Ovary (tissue), 9 donors: ENCODE measurements around the gene RILPL2. TPM values are rescaled to one million over a fixed set of nuclear protein-coding genes. Genes with fewer than 3 reads are reported as not detected.
"Not testable (repeated sequence)": the region's sequence is repeated elsewhere in the genome, so short reads cannot be mapped to it uniquely, and the experiment has no call there.

Source experiments
- DNase-seq, 5 donors: peaks; one replicate each; pipeline ENCODE4 v3.0.0-alpha.2; 2019 to 2020
- H3K27ac ChIP-seq, 2 donors: fragments of 200-600 bp; one replicate each; pipeline versions ENCODE4 v1.5.1 to v1.8.0; 2019 to 2022
- H3K27me3 ChIP-seq: fragments of 200-600 bp; one replicate; pipeline ENCODE4 v1.8.0; 2022
- H3K36me3 ChIP-seq: fragments of 200-600 bp; sonication (generic); one replicate; pipeline ENCODE4 v1.5.1; 2019
- H3K4me1 ChIP-seq: one replicate; pipeline ENCODE4 v1.8.1; 2013; ENCODE audit warnings: mild to moderate bottlenecking, moderate library complexity; ENCODE audit not compliant: insufficient read depth
- H3K4me3 ChIP-seq: fragments of 200-600 bp; sonication (generic); one replicate; pipeline ENCODE4 v1.5.1; 2017
- H3K9me3 ChIP-seq, 2 donors: fragments of 200-600 bp in 1 of 2; sonication (generic) in 1 of 2; one replicate each; pipeline versions ENCODE4 v1.5.1 to v1.8.1; 2013 to 2019; ENCODE audit warnings: mild to moderate bottlenecking in 1 of 2, moderate library complexity in 1 of 2
- CTCF ChIP-seq, 3 donors: fragments of 450-650 bp in 2 of 3; fragments of 200-600 bp in 1 of 3; IDR thresholded peaks; one replicate each; pipeline versions ENCODE4 v1.5.1 to v1.8.0; 2016 to 2022; ENCODE audit warnings: antibody characterized with exemption in 3 of 3, mild to moderate bottlenecking in 1 of 3
- EP300 ChIP-seq: sonication (generic); formaldehyde crosslinking; IDR thresholded peaks from one replicate; pipeline ENCODE4 v1.6.1; 2017; ENCODE audit warnings: antibody characterized with exemption
- POLR2A ChIP-seq: fragments of 450-650 bp; IDR thresholded peaks from one replicate; pipeline ENCODE4 v1.6.1; 2017; ENCODE audit warnings: antibody characterized with exemption, mild to moderate bottlenecking, moderate library complexity
- WGBS, 3 donors: extraction: QIAGEN DNeasy Blood & Tissue Kit in 1 of 3; methylation state at CpG; one replicate each; pipeline versions ENCODE4 v1.1.5 to v1.1.7; 2013 to 2017; 5-methylcytosine and 5-hydroxymethylcytosine counted together
- intact Hi-C, 4 donors: fragments of 100-400 bp; cut with DNase I; formaldehyde crosslinking; loops; one replicate each; pipeline versions ENCODE4 v1.11.0 to v1.15.1; 2022 to 2023
- polyA plus RNA-seq, 2 donors: library from polyadenylated mRNA; stranded (reverse); fragments of 200-250 nt in 1 of 2; fragments of 350-450 nt in 1 of 2; fragmentation: Illumina TruSeq in 1 of 2; extraction: RNeasy Lipid Tissue Mini Kit (QIAGEN cat#74804) in 1 of 2; gene quantifications; one replicate each; pipeline ENCODE4 v1.2.3, GENCODE V29; 2013 to 2014
- total RNA-seq, 7 donors: library from RNA; depleted of rRNA in 2 of 7; stranded (reverse); fragments of >200 nt in 2 of 7; fragmentation: NEBNext Ultra II Directional in 3 of 7; extraction: Animal tissue kit (Norgen Biotek cat#: 25700) in 3 of 7; gene quantifications; one replicate each; pipeline versions ENCODE4 v1.1.0 to v1.2.4, GENCODE V29; 2016 to 2023
- donor health status: DM: no; HTN: no; CAD: no; lungs with moderate emphysema.
- donor health status: DM: no; HTN: no; CAD: no.
- donor health status: Bipolar disorder and iron deficiency.
- donor health status: DM: yes; HTN: yes; CAD: no.
- donor health status: DM: no; HTN: no; CAD: no.
- donor health status: DM: yes; HTN: yes; CAD: no.

Gene RILPL2
- total and polyA plus RNA-seq, 9 donors, result 4.6 to 8.7 (median 5.8) TPM

- 0 to 18% (median 8%) methylated on average over 1 of the region's 1 CpG for WGBS, 3 donors
- Histone ChIP-seq H3K4me1 (peaks cover 14% of the 10 kb centered on the region), H3K9me3 (no peaks in the 10 kb centered on the region), H3K27ac (no peak overlapping the region), H3K36me3 (no peaks in the 10 kb centered on the region), H3K27me3 (no peaks in the 10 kb centered on the region), H3K4me3 (peak overlapping the region; percentile 76)
- TF ChIP-seq CTCF (IDR thresholded peaks at IDR 0.05), result no peak
- no peak for TF ChIP-seq EP300
- no peak for TF ChIP-seq POLR2A
- no peak for DNase-seq
- intact Hi-C loops, result no loop called here
Measured at GRCh38 chr12:123384994-123385376, 51.5 kb downstream of the RILPL2 start.

GRCh38 chr12:123384318-123384993 lies 52.0 kb downstream of the RILPL2 start:
- intact Hi-C loops, result no loop called here

GRCh38 chr12:123382684-123383083 lies 53.8 kb downstream of the RILPL2 start:
- intact Hi-C loops, result no loop called here
- no peak for DNase-seq
- Histone ChIP-seq H3K27me3 (no peaks in the 10 kb centered on the region), H3K4me1 (peaks cover 8% of the 10 kb centered on the region), H3K27ac (no peak overlapping the region), H3K4me3 (no peak overlapping the region), H3K36me3 (no peaks in the 10 kb centered on the region), H3K9me3 (no peaks in the 10 kb centered on the region)
- WGBS, 3 donors, result 92 to 98% (median 92%) methylated on average over 14 of the region's 14 CpGs
- TF ChIP-seq EP300 (no peak), CTCF (IDR thresholded peaks at IDR 0.05) (no peak), POLR2A (no peak)

More at GRCh38 chr12:123384318-123384993, 52.0 kb downstream of the RILPL2 start:
- peak overlapping the region; percentile 76 for H3K4me3 ChIP-seq
- no peaks in the 10 kb centered on the region for H3K36me3 ChIP-seq
- H3K9me3 ChIP-seq, result no peaks in the 10 kb centered on the region
- no peak for TF ChIP-seq EP300
- no peak for TF ChIP-seq CTCF (IDR thresholded peaks at IDR 0.05)
- TF ChIP-seq POLR2A, result no peak
- peaks cover 14% of the 10 kb centered on the region for H3K4me1 ChIP-seq
- DNase-seq, result peak in 2 of 5 donors; percentile 45 to 52
- H3K27me3 ChIP-seq, result no peaks in the 10 kb centered on the region
- H3K27ac ChIP-seq, result no peak overlapping the region
- WGBS, 3 donors, result 1 to 2% (median 1%) methylated on average over 39 to 41 of the region's 41 CpGs

GRCh38 chr12:123379391-123379790 lies 57.1 kb downstream of the RILPL2 start:
- intact Hi-C loops, result no loop called here
- TF ChIP-seq CTCF (IDR thresholded peaks at IDR 0.05) (no peak), EP300 (no peak), POLR2A (no peak)
- Histone ChIP-seq H3K9me3 (no peaks in the 10 kb centered on the region), H3K4me1 (peaks cover 2% of the 10 kb centered on the region), H3K4me3 (no peak overlapping the region), H3K27me3 (no peaks in the 10 kb centered on the region), H3K27ac (no peak overlapping the region), H3K36me3 (no peaks in the 10 kb centered on the region)
- DNase-seq, result no peak
- 78 to 87% (median 80%) methylated on average over 5 of the region's 5 CpGs for WGBS, 3 donors

- WGBS, 3 donors, result 62 to 67% (median 64%) methylated on average over 5 of the region's 5 CpGs
- H3K27me3 ChIP-seq, H3K27ac ChIP-seq, H3K9me3 ChIP-seq, H3K4me3 ChIP-seq, H3K4me1 ChIP-seq, intact Hi-C loops, DNase-seq, H3K36me3 ChIP-seq: not testable (repeated sequence)
Measured at GRCh38 chr12:123372415-123372814, 64.1 kb downstream of the RILPL2 start.

GRCh38 chr12:123371667-123372368 lies 64.7 kb downstream of the RILPL2 start:
- H3K4me3 ChIP-seq, H3K4me1 ChIP-seq, H3K9me3 ChIP-seq, H3K27me3 ChIP-seq, H3K36me3 ChIP-seq, intact Hi-C loops, H3K27ac ChIP-seq: not testable (repeated sequence)
- WGBS, 3 donors, result 90 to 92% (median 92%) methylated on average over 47 to 48 of the region's 48 CpGs
- peak in 1 of 5 donors; percentile 27 for DNase-seq
